ENCODE measurements around the gene CCT8.

GRCh38 chr21:29082046-29082815 is 8.8 kb upstream of the CCT8 start:
- TF ChIP-seq CTCF (IDR thresholded peaks at IDR 0.05) (no peak), POLR2AphosphoS5 (IDR thresholded peaks at IDR 0.05) (no peak), POLR2A (IDR thresholded peaks at IDR 0.05) (no peak), EP300 (IDR thresholded peaks at IDR 0.05) (no peak)

Data from sigmoid colon (tissue), 4 donors.